Loucy (cell line): Measurements from ENCODE around the gene ABRAXAS1.
"Not testable (repeated sequence)": the region's sequence is repeated elsewhere in the genome, so short reads cannot be mapped to it uniquely, and the experiment has no call there.

Experiments used
- H2AFZ ChIP-seq: fragments of 200-600 bp; sonication (generic); 2 replicates; pipeline ENCODE4 v1.6.0; 2016; ENCODE audit warnings: antibody characterized with exemption, mild to moderate bottlenecking, low read length, moderate library complexity
- H3F3A ChIP-seq: fragments of 200-600 bp; 2 replicates; pipeline ENCODE4 v1.6.0; 2016; ENCODE audit warnings: antibody characterized with exemption, low read depth, mild to moderate bottlenecking
- H3K27me3 ChIP-seq: fragments of 200-600 bp; sonication (generic); 2 replicates; pipeline ENCODE4 v1.6.1; 2014; ENCODE audit warnings: low read length, mild to moderate bottlenecking; ENCODE audit not compliant: insufficient read depth, poor library complexity, severe bottlenecking
- H3K36me3 ChIP-seq: fragments of 200-600 bp; sonication (generic); 2 replicates; pipeline ENCODE4 v1.6.1; 2016; ENCODE audit warnings: low read length; ENCODE audit not compliant: insufficient read depth
- H3K4me1 ChIP-seq: fragments of 200-600 bp; sonication (generic); 2 replicates; pipeline ENCODE4 v1.5.1; 2014; ENCODE audit warnings: low read length, mild to moderate bottlenecking; ENCODE audit not compliant: insufficient read depth, poor library complexity, severe bottlenecking
- H3K4me2 ChIP-seq: fragments of 200-600 bp; sonication (generic); 2 replicates; pipeline ENCODE4 v1.6.0; 2014; ENCODE audit warnings: antibody characterized with exemption, low read length, low read depth, mild to moderate bottlenecking; ENCODE audit not compliant: poor library complexity, severe bottlenecking
- H3K4me3 ChIP-seq: fragments of 200-600 bp; sonication (generic); 2 replicates; pipeline ENCODE4 v1.5.1; 2014; ENCODE audit warnings: low read length, mild to moderate bottlenecking, mixed read lengths; ENCODE audit not compliant: poor library complexity, severe bottlenecking
- H3K79me2 ChIP-seq: fragments of 200-600 bp; sonication (generic); 2 replicates; pipeline ENCODE4 v1.6.1; 2014; ENCODE audit warnings: low read length; ENCODE audit not compliant: insufficient read depth
- H3K9ac ChIP-seq: fragments of 200-600 bp; sonication (generic); 2 replicates; pipeline ENCODE4 v1.6.0; 2014; ENCODE audit warnings: mild to moderate bottlenecking, low read depth, low read length, moderate library complexity; ENCODE audit not compliant: poor library complexity, severe bottlenecking
- H3K9me2 ChIP-seq: fragments of 200-600 bp; sonication (generic); replicated peaks from 2 replicates; pipeline ENCODE4 v1.6.1; 2016; ENCODE audit warnings: low read depth, low read length, mixed read lengths
- H3K9me3 ChIP-seq: fragments of 200-600 bp; sonication (generic); 2 replicates; pipeline ENCODE4 v1.6.1; 2014; ENCODE audit warnings: mild to moderate bottlenecking, antibody characterized with exemption, low read length, low read depth; ENCODE audit not compliant: insufficient read depth
- H4K20me1 ChIP-seq: fragments of 200-600 bp; sonication (generic); 2 replicates; pipeline ENCODE4 v1.6.0; 2014; ENCODE audit warnings: antibody characterized with exemption, low read length, mild to moderate bottlenecking; ENCODE audit not compliant: insufficient read depth, poor library complexity, severe bottlenecking
- CTCF ChIP-seq: fragments of 200-600 bp; sonication (generic); conservative IDR thresholded peaks from 2 replicates; pipeline ENCODE4 v1.5.1; 2014; ENCODE audit warnings: mild to moderate bottlenecking, antibody characterized with exemption, low read length
- EZH2phosphoT487 ChIP-seq: fragments of 200-600 bp; IDR thresholded peaks from 2 replicates; pipeline ENCODE4 v1.6.1; 2018; ENCODE audit warnings: antibody characterized with exemption, mild to moderate bottlenecking, moderate library complexity, borderline replicate concordance

Gene ABRAXAS1

GRCh38 chr4:83516042-83516772 is 31.3 kb upstream of the ABRAXAS1 start:
- Histone ChIP-seq H4K20me1 (no peaks in the 10 kb centered on the region), H2AFZ (no peak overlapping the region), H3K9me2 (no peaks in the 10 kb centered on the region)

GRCh38 chr4:83510442-83510841 is 25.5 kb upstream of the ABRAXAS1 start:
- TF ChIP-seq CTCF (no peak), EZH2phosphoT487 (no peak)
- no peak overlapping the region for H3K4me2 ChIP-seq
- H3K4me3 ChIP-seq, result no peak overlapping the region
- H2AFZ ChIP-seq, result peak overlapping the region; percentile 42; the same call in 1 of the 2 replicates
- no peaks in the 10 kb centered on the region for H3K36me3 ChIP-seq
- H3K9me2 ChIP-seq, result no peaks in the 10 kb centered on the region
- no peaks in the 10 kb centered on the region for H4K20me1 ChIP-seq
- H3K27me3 ChIP-seq, result no peaks in the 10 kb centered on the region
- no peaks in the 10 kb centered on the region for H3K79me2 ChIP-seq
- no peaks in the 10 kb centered on the region for H3F3A ChIP-seq
- no peaks in the 10 kb centered on the region for H3K9me3 ChIP-seq
- no peaks in the 10 kb centered on the region for H3K4me1 ChIP-seq
- H3K9ac ChIP-seq, result no peak overlapping the region

More at GRCh38 chr4:83516042-83516772, 31.3 kb upstream of the ABRAXAS1 start:
- Histone ChIP-seq H3K27me3 (no peaks in the 10 kb centered on the region), H3K4me1 (no peaks in the 10 kb centered on the region), H3K9ac (no peak overlapping the region), H3K36me3 (no peaks in the 10 kb centered on the region), H3K4me2 (no peak overlapping the region), H3K9me3 (no peaks in the 10 kb centered on the region), H3K79me2 (no peaks in the 10 kb centered on the region), H3F3A (no peaks in the 10 kb centered on the region), H3K4me3 (no peak overlapping the region)
- no peak for TF ChIP-seq CTCF
- TF ChIP-seq EZH2phosphoT487, result no peak

- H3K4me1 ChIP-seq, H3K4me3 ChIP-seq, H4K20me1 ChIP-seq, H3K9me3 ChIP-seq, H3F3A ChIP-seq, H3K27me3 ChIP-seq, H3K79me2 ChIP-seq, H3K36me3 ChIP-seq, H3K9ac ChIP-seq, H3K9me2 ChIP-seq, H3K4me2 ChIP-seq: not testable (repeated sequence)
- H2AFZ ChIP-seq, result peak overlapping the region; percentile 98
- TF ChIP-seq CTCF, result peak; percentile 78
Measured at GRCh38 chr4:83509156-83509585, 24.3 kb upstream of the ABRAXAS1 start.
